GM06990 (cell line): ENCODE data around the gene STRBP.

Source experiments
- DNase-seq: peaks from one replicate; pipeline ENCODE4 v3.0.0-alpha.2; 2011; ENCODE audit not compliant: insufficient read length; ENCODE audit errors: extremely low read depth
- H3K27me3 ChIP-seq: replicated peaks from 2 replicates; pipeline ENCODE4 v1.6.0; 2011; ENCODE audit warnings: low read length; ENCODE audit not compliant: control insufficient read depth, insufficient read depth
- H3K36me3 ChIP-seq: 2 replicates; pipeline ENCODE4 v1.5.1; 2011; ENCODE audit warnings: low read length; ENCODE audit not compliant: control insufficient read depth, insufficient read depth
- H3K4me3 ChIP-seq: replicated peaks from 2 replicates; pipeline ENCODE4 v1.5.1; 2011; ENCODE audit warnings: low read depth, mild to moderate bottlenecking, control low read depth, low read length
- CTCF ChIP-seq: IDR thresholded peaks from 2 replicates; pipeline ENCODE4 v1.5.1; 2011; ENCODE audit warnings: low read length, control low read depth, mild to moderate bottlenecking, inconsistent platforms; ENCODE audit not compliant: insufficient read depth, poor library complexity, severe bottlenecking

STRBP gene

GRCh38 chr9:123268465-123269259, at the start of gene STRBP:
STRBP (minus strand) TSS chr9:123268586; CDS start chr9:123184134, 84,452 bp downstream.
- H3K4me3 ChIP-seq = peak within 1 kb of the TSS; percentile 88
- no peaks in the 10 kb centered on the region for H3K27me3 ChIP-seq
- no peaks in the 10 kb centered on the region for H3K36me3 ChIP-seq
- peak; percentile 96 for DNase-seq
- TF ChIP-seq CTCF = no peak

DNA sequence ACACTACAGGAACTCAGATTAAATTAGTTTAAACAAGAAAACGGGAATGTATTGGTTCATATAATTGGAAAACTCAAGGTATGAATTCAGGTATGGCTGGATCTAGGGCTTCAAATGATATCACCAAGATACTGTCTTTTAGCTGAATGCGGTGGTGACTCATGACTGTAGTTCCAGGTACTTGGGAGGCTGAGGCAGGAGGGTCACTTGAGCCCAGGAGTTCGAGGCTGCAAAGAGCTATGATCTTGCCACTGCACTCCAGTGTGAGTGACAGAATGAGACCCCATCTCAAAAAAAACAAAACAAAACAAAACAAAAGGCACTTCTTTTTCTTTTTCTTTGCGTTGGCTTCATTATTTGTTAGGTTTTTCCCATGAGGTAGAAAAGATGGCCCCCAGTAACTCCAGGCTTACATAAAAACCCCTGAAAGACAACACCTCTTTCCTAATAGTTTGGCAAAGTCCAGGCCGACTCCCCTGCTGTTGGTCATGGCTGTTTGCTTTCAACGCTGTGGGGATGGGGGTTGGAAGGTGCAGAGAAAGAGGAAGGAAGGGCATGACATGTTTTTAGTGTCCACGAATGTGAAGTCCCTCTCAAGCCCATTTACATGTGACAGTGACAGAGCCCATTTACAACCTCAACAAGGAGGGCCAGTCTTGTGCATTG, 47.8 kb upstream of the STRBP start:
- no peaks in the 10 kb centered on the region for H3K36me3 ChIP-seq
- no peak for DNase-seq
- no peak for TF ChIP-seq CTCF
- H3K4me3 ChIP-seq = no peak overlapping the region
- no peaks in the 10 kb centered on the region for H3K27me3 ChIP-seq

DNA sequence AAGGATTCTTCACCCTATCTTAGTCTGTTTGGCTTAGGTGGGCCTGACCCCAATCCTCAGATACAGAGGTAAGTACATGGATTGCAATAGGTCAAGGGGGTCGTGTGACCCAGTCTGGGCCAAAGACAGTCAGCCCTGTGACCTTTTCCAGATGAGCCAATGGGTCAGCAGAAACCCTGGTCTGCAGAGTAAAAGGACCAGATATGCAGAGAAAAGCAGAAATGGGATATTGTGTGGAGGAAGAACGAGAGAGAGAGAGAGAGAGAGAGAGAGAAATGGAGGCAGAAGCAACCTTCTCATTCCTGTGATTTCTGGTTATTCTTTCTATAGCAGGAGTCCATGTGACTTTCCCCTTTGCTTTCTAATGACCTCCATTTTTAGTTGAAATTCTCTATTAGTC, 47.2 kb upstream of the STRBP start:
- TF ChIP-seq CTCF = no peak
- DNase-seq = no peak
- no peaks in the 10 kb centered on the region for H3K36me3 ChIP-seq

GRCh38 chr9:123314617-123315016, 46.2 kb upstream of the STRBP start:
- no peak for DNase-seq
- Histone ChIP-seq H3K27me3 (no peaks in the 10 kb centered on the region), H3K4me3 (no peak overlapping the region), H3K36me3 (no peaks in the 10 kb centered on the region)
- no peak for TF ChIP-seq CTCF

More for the DNA sequence above, 47.2 kb upstream of the STRBP start:
- Histone ChIP-seq H3K4me3 (no peak overlapping the region), H3K27me3 (no peaks in the 10 kb centered on the region)

DNA sequence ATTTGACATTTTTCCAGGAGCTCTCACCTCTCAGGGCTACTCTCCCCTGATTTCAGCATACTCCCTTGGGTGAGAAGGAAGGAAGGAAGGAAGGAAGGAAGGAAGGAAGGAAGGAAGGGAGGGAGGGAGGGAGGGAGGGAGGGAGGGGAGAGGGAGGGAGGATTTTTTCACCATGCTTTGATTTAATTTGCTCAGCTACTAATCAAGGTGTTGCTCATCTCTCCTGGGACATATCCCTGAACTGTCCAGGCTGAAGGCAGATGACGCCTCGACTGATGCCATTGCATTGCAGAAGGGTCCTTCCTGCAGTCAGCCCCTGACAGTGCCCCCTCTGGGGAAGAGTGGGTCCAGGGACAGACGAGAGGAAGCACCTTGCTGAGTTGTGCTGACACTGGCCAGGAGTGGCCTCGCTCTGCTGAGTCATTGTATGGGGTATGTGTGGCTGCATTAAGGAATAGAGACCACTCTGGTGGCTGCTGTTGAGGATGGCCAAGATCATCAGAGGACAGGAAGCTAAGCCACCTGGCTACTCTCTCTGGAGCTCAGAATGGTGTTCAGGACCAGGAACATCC, 44.0 kb upstream of the STRBP start:
- Histone ChIP-seq H3K36me3 (no peaks in the 10 kb centered on the region), H3K4me3 (no peak overlapping the region), H3K27me3 (no peaks in the 10 kb centered on the region)
- DNase-seq = no peak
- no peak for TF ChIP-seq CTCF
